Natural killer cell treated with Interleukin-12 subunit alpha and Interleukin-12 subunit beta and Interleukin-15 and Interleukin-18, amount 100 ng/mL, for 72 hours (primary cell): ENCODE measurements around the gene CHST12. TPM values are rescaled to one million over a fixed set of nuclear protein-coding genes. Genes with fewer than 3 reads are reported as not detected.
"Not testable (repeated sequence)": the region's sequence is repeated elsewhere in the genome, so short reads cannot be mapped to it uniquely, and the experiment has no call there.

Experiments
- ATAC-seq, 2 donors: fragments of 150-1000 bp; cut with Tn5 transposase in 1 of 2; sonication (Bioruptor Pico), chemical (Tn5 transposase) in 1 of 2; 2 replicates each; pipeline ENCODE4 v1.10.0; 2021
- DNase-seq: peaks from one replicate; pipeline ENCODE4 v3.0.0; 2022; ENCODE audit warnings: low spot score
- H3K27ac Mint-ChIP-seq, 2 donors: 1 replicate in 1 of 2; 2 replicates in 1 of 2; pipeline ENCODE4 v1.8.0; 2022; ENCODE audit warnings: mixed read lengths in 2 of 2, mild to moderate bottlenecking in 1 of 2, moderate library complexity in 1 of 2
- H3K27me3 Mint-ChIP-seq, 2 donors: 1 replicate in 1 of 2; 2 replicates in 1 of 2; pipeline ENCODE4 v1.8.0; 2022; ENCODE audit warnings: mixed read lengths in 2 of 2
- H3K36me3 Mint-ChIP-seq: one replicate; pipeline ENCODE4 v1.8.0; 2022; ENCODE audit warnings: mixed read lengths
- H3K4me1 Mint-ChIP-seq, 2 donors: 1 replicate in 1 of 2; 2 replicates in 1 of 2; pipeline ENCODE4 v1.8.0; 2022; ENCODE audit warnings: low read depth in 2 of 2, mixed read lengths in 2 of 2, mild to moderate bottlenecking in 1 of 2
- H3K4me3 Mint-ChIP-seq: one replicate; pipeline ENCODE4 v1.8.0; 2022; ENCODE audit warnings: mixed read lengths
- H3K9me3 Mint-ChIP-seq: 2 replicates; pipeline ENCODE4 v1.8.0; 2022; ENCODE audit warnings: mixed read lengths
- total RNA-seq, 2 donors: library from RNA; stranded (reverse); gene quantifications; one replicate each; pipeline ENCODE4 v1.2.3, GENCODE V29; 2022

Gene CHST12
- total RNA-seq, 2 donors from 2014 or later, result 29.6 to 31.7 TPM

- H3K27me3 Mint-ChIP-seq, result no peaks in the 10 kb centered on the region
- no peaks in the 10 kb centered on the region for H3K9me3 Mint-ChIP-seq
- DNase-seq, result no peak
- peak overlapping the region; percentile 84 to 92 for H3K27ac Mint-ChIP-seq
- peak overlapping the region; percentile 83 for H3K4me3 Mint-ChIP-seq
- peak in 1 of 2 donors; percentile 37 for ATAC-seq
- H3K4me1 Mint-ChIP-seq, result peaks cover 53 to 54% of the 10 kb centered on the region in 2 donors
- no peaks in the 10 kb centered on the region for H3K36me3 Mint-ChIP-seq
Measured at GRCh38 chr7:2403718-2404648, 572 bp downstream of the CHST12 start.

- Mint-ChIP-seq H3K27me3 (no peaks in the 10 kb centered on the region), H3K9me3 (no peaks in the 10 kb centered on the region), H3K4me1 (peaks cover 55 to 56% of the 10 kb centered on the region in 2 donors), H3K36me3 (no peaks in the 10 kb centered on the region), H3K4me3 (peak overlapping the region; percentile 83), H3K27ac (peak overlapping the region; percentile 84 to 92)
- DNase-seq (no peak), ATAC-seq (no peak)
Measured at GRCh38 chr7:2404714-2405119, 1.3 kb downstream of the CHST12 start.

GRCh38 chr7:2405201-2405600 is 1.8 kb downstream of the CHST12 start:
- DNase-seq (no peak), ATAC-seq (no peak)
- Mint-ChIP-seq H3K36me3 (no peaks in the 10 kb centered on the region), H3K4me3 (peak overlapping the region; percentile 83), H3K27me3 (no peaks in the 10 kb centered on the region), H3K27ac (peak overlapping the region; percentile 84 to 92), H3K4me1 (peaks cover 55 to 56% of the 10 kb centered on the region in 2 donors), H3K9me3 (no peaks in the 10 kb centered on the region)

- peaks cover 58 to 60% of the 10 kb centered on the region in 2 donors for H3K4me1 Mint-ChIP-seq
- peak; percentile 88 for DNase-seq
- no peaks in the 10 kb centered on the region for H3K27me3 Mint-ChIP-seq
- H3K9me3 Mint-ChIP-seq, result no peaks in the 10 kb centered on the region
- peak overlapping the region; percentile 84 to 92 for H3K27ac Mint-ChIP-seq
- no peaks in the 10 kb centered on the region for H3K36me3 Mint-ChIP-seq
- peak overlapping the region; percentile 83 for H3K4me3 Mint-ChIP-seq
- ATAC-seq, result peak; percentile 71 to 76
Measured at GRCh38 chr7:2405601-2406345, 2.4 kb downstream of the CHST12 start.

- Mint-ChIP-seq H3K9me3 (no peaks in the 10 kb centered on the region), H3K27ac (peak overlapping the region; percentile 90 to 94), H3K36me3 (no peaks in the 10 kb centered on the region), H3K4me3 (peak overlapping the region; percentile 83), H3K4me1 (peaks cover 68 to 86% of the 10 kb centered on the region in 2 donors), H3K27me3 (no peaks in the 10 kb centered on the region)
- no peak for DNase-seq
- peak; percentile 59 for ATAC-seq
Measured at GRCh38 chr7:2409745-2410414, 6.5 kb downstream of the CHST12 start.

GRCh38 chr7:2411049-2411448 is 7.6 kb downstream of the CHST12 start:
- Mint-ChIP-seq H3K27ac (peak overlapping the region; percentile 90 to 94), H3K36me3 (no peaks in the 10 kb centered on the region), H3K4me3 (peak overlapping the region; percentile 83), H3K9me3 (no peaks in the 10 kb centered on the region), H3K27me3 (no peaks in the 10 kb centered on the region), H3K4me1 (peaks cover 58 to 77% of the 10 kb centered on the region in 2 donors)
- no peak for DNase-seq
- ATAC-seq, result no peak

- Mint-ChIP-seq H3K9me3 (no peaks in the 10 kb centered on the region), H3K27ac (peak overlapping the region; percentile 92), H3K27me3 (no peaks in the 10 kb centered on the region), H3K4me1 (peaks cover 57 to 76% of the 10 kb centered on the region in 2 donors), H3K4me3 (peak overlapping the region; percentile 76), H3K36me3 (no peaks in the 10 kb centered on the region)
- ATAC-seq (no peak), DNase-seq (no peak)
Measured at GRCh38 chr7:2411815-2412586, 8.6 kb downstream of the CHST12 start.

GRCh38 chr7:2412587-2413201 is 9.3 kb downstream of the CHST12 start:
- Mint-ChIP-seq H3K27me3 (no peaks in the 10 kb centered on the region), H3K4me3 (peak overlapping the region; percentile 76), H3K4me1 (peaks cover 60 to 77% of the 10 kb centered on the region in 2 donors), H3K36me3 (no peaks in the 10 kb centered on the region), H3K27ac (peak overlapping the region; percentile 92), H3K9me3 (no peaks in the 10 kb centered on the region)
- no peak for ATAC-seq
- DNase-seq, result no peak

- Mint-ChIP-seq H3K4me3 (peak overlapping the region; percentile 26), H3K27ac (peak overlapping the region; percentile 49 to 68), H3K36me3 (no peaks in the 10 kb centered on the region), H3K9me3 (no peaks in the 10 kb centered on the region), H3K27me3 (no peaks in the 10 kb centered on the region), H3K4me1 (peaks cover 52 to 63% of the 10 kb centered on the region in 2 donors)
- no peak for ATAC-seq
- DNase-seq, result no peak
Measured at GRCh38 chr7:2416063-2416462, 12.7 kb downstream of the CHST12 start.

GRCh38 chr7:2416650-2417049 is 13.2 kb downstream of the CHST12 start:
- peaks cover 52 to 62% of the 10 kb centered on the region in 2 donors for H3K4me1 Mint-ChIP-seq
- DNase-seq, result no peak
- ATAC-seq, result no peak
- H3K27me3 Mint-ChIP-seq, result no peaks in the 10 kb centered on the region
- H3K27ac Mint-ChIP-seq, result peak overlapping the region; percentile 49 to 68
- no peaks in the 10 kb centered on the region for H3K9me3 Mint-ChIP-seq
- peak overlapping the region; percentile 26 for H3K4me3 Mint-ChIP-seq
- no peaks in the 10 kb centered on the region for H3K36me3 Mint-ChIP-seq

- ATAC-seq, DNase-seq, H3K9me3 Mint-ChIP-seq, H3K4me3 Mint-ChIP-seq, H3K36me3 Mint-ChIP-seq, H3K27me3 Mint-ChIP-seq: not testable (repeated sequence)
- H3K4me1 Mint-ChIP-seq, result peaks cover 53 to 62% of the 10 kb centered on the region in 2 donors
- H3K27ac Mint-ChIP-seq, result peak overlapping the region; percentile 83 to 91
Measured at GRCh38 chr7:2417178-2417577, 13.8 kb downstream of the CHST12 start.

GRCh38 chr7:2417981-2418481 is 14.6 kb downstream of the CHST12 start:
- Mint-ChIP-seq H3K36me3 (no peaks in the 10 kb centered on the region), H3K27me3 (no peaks in the 10 kb centered on the region), H3K27ac (peak overlapping the region; percentile 83 to 91), H3K9me3 (no peaks in the 10 kb centered on the region), H3K4me3 (peak overlapping the region; percentile 77), H3K4me1 (peaks cover 49 to 55% of the 10 kb centered on the region in 2 donors)
- peak; percentile 79 for DNase-seq
- peak; percentile 84 to 88 for ATAC-seq
